WI38 (cell line): ENCODE measurements around the gene CCDC34.

ENCODE experiments used
- H3K4me3 ChIP-seq: 2 replicates; pipeline ENCODE4 v1.5.1; 2011; ENCODE audit warnings: low read depth, mild to moderate bottlenecking, control low read depth, low read length
- TF ChIP-seq, protein P1 (sequence below): IDR thresholded peaks from 2 replicates; pipeline ENCODE4 v1.5.1; 2012; ENCODE audit warnings: low read depth, mild to moderate bottlenecking, control low read depth, low read length

The CCDC34 gene

DNA sequence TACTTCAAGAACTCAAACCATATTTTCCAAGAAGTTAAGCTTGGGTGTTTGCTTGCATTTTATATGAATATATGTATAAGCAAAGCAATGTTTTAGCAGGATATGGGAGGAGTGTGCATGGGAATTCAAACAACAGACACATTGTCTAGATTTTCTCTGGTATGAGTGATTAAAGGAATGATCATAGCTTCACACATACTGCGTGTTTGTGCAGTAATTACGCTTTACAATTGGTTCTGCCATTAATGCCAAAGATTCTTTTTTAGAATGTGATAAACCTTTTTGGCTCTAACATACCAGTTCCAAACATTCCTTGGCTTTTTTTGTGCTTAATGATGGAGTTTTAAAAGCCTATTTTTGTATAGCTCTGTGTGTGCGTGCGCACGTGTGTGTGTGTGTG is 54.0 kb downstream of the CCDC34 start:
- no peak overlapping the region for H3K4me3 ChIP-seq
- TF ChIP-seq, protein P1, sequence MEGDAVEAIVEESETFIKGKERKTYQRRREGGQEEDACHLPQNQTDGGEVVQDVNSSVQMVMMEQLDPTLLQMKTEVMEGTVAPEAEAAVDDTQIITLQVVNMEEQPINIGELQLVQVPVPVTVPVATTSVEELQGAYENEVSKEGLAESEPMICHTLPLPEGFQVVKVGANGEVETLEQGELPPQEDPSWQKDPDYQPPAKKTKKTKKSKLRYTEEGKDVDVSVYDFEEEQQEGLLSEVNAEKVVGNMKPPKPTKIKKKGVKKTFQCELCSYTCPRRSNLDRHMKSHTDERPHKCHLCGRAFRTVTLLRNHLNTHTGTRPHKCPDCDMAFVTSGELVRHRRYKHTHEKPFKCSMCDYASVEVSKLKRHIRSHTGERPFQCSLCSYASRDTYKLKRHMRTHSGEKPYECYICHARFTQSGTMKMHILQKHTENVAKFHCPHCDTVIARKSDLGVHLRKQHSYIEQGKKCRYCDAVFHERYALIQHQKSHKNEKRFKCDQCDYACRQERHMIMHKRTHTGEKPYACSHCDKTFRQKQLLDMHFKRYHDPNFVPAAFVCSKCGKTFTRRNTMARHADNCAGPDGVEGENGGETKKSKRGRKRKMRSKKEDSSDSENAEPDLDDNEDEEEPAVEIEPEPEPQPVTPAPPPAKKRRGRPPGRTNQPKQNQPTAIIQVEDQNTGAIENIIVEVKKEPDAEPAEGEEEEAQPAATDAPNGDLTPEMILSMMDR, result no peak

DNA sequence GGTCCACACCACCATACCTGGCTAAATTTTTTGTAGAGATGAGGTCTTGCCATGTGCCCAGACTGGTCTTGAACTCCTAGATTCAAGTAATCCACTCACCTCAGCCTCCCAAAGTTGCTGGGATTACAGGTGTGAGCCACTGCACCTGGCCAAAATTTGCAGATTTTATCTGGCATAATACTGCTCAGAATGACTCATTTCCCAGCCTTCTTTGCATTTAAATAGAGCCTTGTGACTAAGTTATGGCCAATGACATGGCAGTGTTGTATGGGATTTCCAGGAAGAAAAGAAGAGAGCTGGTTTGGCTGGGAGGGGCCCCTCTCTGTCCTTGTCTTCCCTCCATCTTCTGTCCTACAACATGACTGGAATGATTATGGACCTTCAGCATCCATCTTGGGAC is 55.8 kb downstream of the CCDC34 start:
- H3K4me3 ChIP-seq, result no peak overlapping the region
- TF ChIP-seq, protein P1, result no peak

DNA sequence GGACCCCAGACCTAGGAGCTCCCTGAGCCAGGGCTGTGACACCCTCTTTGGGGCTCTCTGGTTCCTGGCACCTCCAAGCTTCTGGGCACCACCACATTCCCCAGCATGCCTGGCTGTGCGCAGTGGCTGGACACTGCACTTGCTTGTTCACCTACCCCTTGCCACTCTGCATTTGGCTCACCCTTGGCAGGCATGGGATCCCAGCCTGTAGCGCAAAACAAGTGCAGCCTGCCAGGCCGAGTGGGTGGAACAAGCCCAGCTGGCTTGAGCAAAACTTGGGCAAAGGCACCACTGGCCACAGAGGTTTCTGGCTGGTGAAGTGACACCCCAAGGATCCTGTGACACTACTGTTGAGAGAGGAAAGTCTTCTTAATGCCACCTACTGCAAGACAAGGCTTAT is 57.3 kb downstream of the CCDC34 start:
- H3K4me3 ChIP-seq, result no peak overlapping the region

DNA sequence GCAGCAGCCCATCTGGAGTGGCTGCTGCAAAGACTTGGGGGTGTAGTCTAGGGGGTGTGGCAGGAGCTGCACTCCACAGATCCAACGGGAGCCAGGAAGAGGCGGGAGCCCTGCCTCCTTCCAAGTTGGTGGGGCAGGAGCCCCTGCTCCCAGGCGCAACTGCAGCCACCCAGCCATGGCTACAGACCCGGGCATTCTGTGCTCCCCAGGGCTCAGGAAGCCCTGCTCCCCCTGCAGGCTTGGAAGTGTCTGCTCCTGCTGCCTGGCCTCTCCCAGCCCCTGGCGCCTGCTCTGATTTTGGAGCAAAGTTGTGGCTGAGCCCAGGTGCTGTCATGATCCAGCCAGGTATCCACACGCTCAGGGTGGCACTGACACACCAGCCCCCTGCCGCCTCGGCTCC is 58.5 kb downstream of the CCDC34 start:
- no peak overlapping the region for H3K4me3 ChIP-seq
- TF ChIP-seq, protein P1, result no peak

More for the DNA sequence above, 57.3 kb downstream of the CCDC34 start:
- TF ChIP-seq, protein P1, result no peak

DNA sequence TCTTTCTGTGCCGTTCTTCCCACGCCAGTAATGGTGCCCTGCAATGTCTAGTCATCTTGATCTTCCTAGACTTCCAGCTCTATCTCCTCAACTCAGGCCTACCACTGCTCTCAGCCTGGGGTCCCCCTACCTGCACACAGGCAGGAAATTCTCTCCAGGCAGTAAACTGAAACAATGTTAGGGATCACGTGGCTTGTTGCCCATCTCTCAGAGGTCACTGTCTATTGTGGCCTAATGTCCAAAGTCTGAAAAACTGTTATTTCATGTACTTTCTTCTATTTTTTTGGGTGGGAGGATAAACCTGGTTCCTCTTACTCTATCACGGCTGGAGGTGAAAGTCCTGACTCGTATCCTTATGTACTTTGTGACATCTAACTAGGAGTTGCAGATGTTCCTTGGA is 59.1 kb downstream of the CCDC34 start:
- TF ChIP-seq, protein P1, result no peak
- no peak overlapping the region for H3K4me3 ChIP-seq

DNA sequence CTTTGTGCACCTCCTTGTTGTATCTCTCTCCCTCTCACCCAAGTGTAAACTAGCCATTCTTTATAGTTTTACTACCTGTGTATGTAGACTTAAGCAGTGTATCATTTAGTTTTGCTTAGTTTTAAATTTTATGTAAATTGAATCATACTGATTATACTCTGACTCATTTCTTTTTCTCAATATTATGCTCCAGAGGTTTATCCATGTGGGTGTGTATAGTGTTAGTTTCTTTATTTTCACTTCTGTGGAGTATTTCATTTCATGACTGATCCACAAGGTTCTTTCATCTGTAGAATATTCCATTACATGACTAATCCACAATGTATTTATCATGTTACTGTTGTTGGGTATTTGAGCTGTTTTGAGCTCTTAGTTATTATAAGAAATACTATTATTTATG is 62.0 kb downstream of the CCDC34 start:
- H3K4me3 ChIP-seq, result no peak overlapping the region
- TF ChIP-seq, protein P1, result no peak

DNA sequence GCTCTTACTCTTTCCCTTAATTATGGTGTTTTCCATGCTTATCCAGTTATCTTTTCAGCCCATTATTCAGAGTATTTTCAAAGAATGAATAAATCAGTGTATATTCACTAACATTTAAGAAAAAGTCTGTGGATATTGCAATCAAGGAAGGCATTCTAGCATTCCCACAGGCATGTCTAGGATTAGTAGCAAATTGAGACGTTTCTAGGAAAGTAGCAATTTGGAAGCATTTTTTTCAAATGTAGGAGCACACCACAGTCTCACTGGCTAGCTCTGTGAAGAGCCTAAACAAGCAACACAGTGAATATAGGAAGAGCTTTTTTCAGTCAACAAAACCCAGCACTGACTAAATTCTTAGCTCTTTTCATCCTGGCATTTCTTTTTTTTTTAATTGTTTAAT is 65.4 kb downstream of the CCDC34 start:
- no peak overlapping the region for H3K4me3 ChIP-seq
- TF ChIP-seq, protein P1, result no peak
